ENCODE data around the gene CCDC148.

The CCDC148 gene

GRCh38 chr2:158131483-158131912 lies 325.1 kb downstream of the CCDC148 start:
- no peak overlapping the region for H3K4me3 ChIP-seq (ENCODE audit: low read depth, low read length)
- TF ChIP-seq, protein P1, sequence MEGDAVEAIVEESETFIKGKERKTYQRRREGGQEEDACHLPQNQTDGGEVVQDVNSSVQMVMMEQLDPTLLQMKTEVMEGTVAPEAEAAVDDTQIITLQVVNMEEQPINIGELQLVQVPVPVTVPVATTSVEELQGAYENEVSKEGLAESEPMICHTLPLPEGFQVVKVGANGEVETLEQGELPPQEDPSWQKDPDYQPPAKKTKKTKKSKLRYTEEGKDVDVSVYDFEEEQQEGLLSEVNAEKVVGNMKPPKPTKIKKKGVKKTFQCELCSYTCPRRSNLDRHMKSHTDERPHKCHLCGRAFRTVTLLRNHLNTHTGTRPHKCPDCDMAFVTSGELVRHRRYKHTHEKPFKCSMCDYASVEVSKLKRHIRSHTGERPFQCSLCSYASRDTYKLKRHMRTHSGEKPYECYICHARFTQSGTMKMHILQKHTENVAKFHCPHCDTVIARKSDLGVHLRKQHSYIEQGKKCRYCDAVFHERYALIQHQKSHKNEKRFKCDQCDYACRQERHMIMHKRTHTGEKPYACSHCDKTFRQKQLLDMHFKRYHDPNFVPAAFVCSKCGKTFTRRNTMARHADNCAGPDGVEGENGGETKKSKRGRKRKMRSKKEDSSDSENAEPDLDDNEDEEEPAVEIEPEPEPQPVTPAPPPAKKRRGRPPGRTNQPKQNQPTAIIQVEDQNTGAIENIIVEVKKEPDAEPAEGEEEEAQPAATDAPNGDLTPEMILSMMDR (conservative IDR thresholded peaks at IDR 0.05; ENCODE audit: low read depth, low read length): no peak
- DNase-seq (ENCODE audit: low read depth): no peak

- TF ChIP-seq, protein P1 (conservative IDR thresholded peaks at IDR 0.05; ENCODE audit: low read depth, low read length): no peak
- peak; percentile 23 for DNase-seq (ENCODE audit: low read depth)
- H3K4me3 ChIP-seq (ENCODE audit: low read depth, low read length): no peak overlapping the region
Measured at GRCh38 chr2:158130832-158131473, 325.6 kb downstream of the CCDC148 start.

- DNase-seq (ENCODE audit: low read depth): no peak
- TF ChIP-seq, protein P1 (conservative IDR thresholded peaks at IDR 0.05; ENCODE audit: low read depth, low read length): no peak
- H3K4me3 ChIP-seq (ENCODE audit: low read depth, low read length): no peak overlapping the region
Measured at GRCh38 chr2:158129037-158129436, 327.5 kb downstream of the CCDC148 start.

- no peak for DNase-seq (ENCODE audit: low read depth)
- H3K4me3 ChIP-seq (ENCODE audit: low read depth, low read length): no peak overlapping the region
- TF ChIP-seq, protein P1 (conservative IDR thresholded peaks at IDR 0.05; ENCODE audit: low read depth, low read length): no peak
Measured at GRCh38 chr2:158128168-158128973, 328.2 kb downstream of the CCDC148 start.

DNA sequence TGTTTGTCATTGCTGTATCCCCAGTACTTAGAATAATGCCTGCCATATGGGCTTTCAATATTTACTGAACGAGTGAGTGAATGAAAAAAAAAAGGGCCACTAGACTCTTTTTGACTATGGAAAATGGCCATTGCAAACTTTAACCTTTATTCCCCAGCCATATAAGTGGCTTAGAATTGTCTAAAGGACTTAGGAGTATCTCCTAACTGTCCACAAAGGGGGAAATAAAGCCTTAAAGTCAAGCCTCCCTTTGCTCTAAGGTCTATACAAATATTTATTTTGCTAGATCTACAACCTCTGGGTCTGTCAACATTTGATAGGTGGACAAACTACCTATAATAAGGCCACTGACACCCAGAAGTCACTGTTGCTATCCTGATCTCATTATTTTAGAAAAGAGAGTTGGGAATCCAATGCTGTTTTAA lies 329.2 kb downstream of the CCDC148 start:
- DNase-seq (ENCODE audit: low read depth): no peak
- H3K4me3 ChIP-seq (ENCODE audit: low read depth, low read length): no peak overlapping the region
- TF ChIP-seq, protein P1 (conservative IDR thresholded peaks at IDR 0.05; ENCODE audit: low read depth, low read length): no peak

DNA sequence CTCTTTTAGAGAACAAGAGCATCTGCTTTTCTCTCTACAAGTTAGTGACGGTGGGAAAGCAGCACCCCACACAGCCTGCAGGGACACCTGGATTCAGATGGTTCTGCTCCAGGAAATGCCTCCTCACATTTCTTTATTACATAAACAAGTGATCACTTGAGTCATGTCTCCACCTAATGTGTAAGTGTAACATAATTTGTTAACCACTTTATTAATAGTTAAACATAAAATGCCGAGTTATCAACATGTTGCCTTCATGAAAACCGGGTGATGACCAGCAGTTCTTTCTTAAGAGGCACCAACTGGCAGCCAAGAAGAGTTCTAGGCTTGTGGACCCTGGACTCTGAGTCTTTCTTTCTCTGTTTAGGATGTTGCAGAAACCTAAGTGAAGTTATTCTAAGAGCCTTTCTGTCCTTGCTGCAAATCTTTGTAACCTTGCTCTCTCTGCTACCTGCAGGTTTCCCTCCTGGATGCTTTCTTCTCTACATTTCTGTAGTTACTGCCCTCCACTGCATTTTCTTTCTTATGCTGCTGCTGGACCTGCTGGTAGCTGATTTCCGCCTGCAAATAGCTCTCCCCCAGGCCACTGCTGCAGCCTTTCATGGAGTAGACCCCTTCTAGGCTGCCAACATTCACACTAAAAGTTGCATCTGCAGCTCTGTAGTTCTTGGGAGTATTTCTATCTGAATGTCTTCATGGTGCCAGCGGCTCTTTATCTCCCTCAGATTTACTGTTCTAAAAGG lies 330.6 kb downstream of the CCDC148 start:
- DNase-seq (ENCODE audit: low read depth): no peak
- H3K4me3 ChIP-seq (ENCODE audit: low read depth, low read length): no peak overlapping the region
- TF ChIP-seq, protein P1 (conservative IDR thresholded peaks at IDR 0.05; ENCODE audit: low read depth, low read length): no peak

Data from choroid plexus epithelial cell (primary cell).